Fibroblast of pulmonary artery (primary cell): ENCODE data around the gene RNF169.

Source experiments
- DNase-seq: peaks from one replicate; pipeline ENCODE4 v3.0.0-alpha.2; 2010; ENCODE audit warnings: low read depth
- H3K4me3 ChIP-seq: replicated peaks from 2 replicates; pipeline ENCODE4 v1.5.1; 2011; ENCODE audit warnings: low read depth, mild to moderate bottlenecking, control low read depth, low read length, moderate library complexity
- CTCF ChIP-seq: IDR thresholded peaks from 2 replicates; pipeline ENCODE4 v1.5.1; 2011; ENCODE audit warnings: mild to moderate bottlenecking, control low read depth, low read length, inconsistent platforms; ENCODE audit errors: missing control alignments

RNF169 gene

GRCh38 chr11:74707182-74707581, 41.5 kb upstream of the RNF169 start:
- no peak for TF ChIP-seq CTCF
- DNase-seq, result no peak
- no peak overlapping the region for H3K4me3 ChIP-seq

GRCh38 chr11:74707602-74708510, 40.8 kb upstream of the RNF169 start:
- no peak for TF ChIP-seq CTCF
- no peak for DNase-seq
- H3K4me3 ChIP-seq, result no peak overlapping the region

- no peak overlapping the region for H3K4me3 ChIP-seq
- TF ChIP-seq CTCF, result no peak
- no peak for DNase-seq
Measured at GRCh38 chr11:74709175-74709574, 39.5 kb upstream of the RNF169 start.

GRCh38 chr11:74710281-74710938, 38.2 kb upstream of the RNF169 start:
- no peak overlapping the region for H3K4me3 ChIP-seq
- no peak for TF ChIP-seq CTCF
- peak; percentile 85 for DNase-seq

GRCh38 chr11:74713686-74714085, 35.0 kb upstream of the RNF169 start:
- no peak for TF ChIP-seq CTCF
- H3K4me3 ChIP-seq, result no peak overlapping the region
- no peak for DNase-seq

- DNase-seq, result no peak
- no peak overlapping the region for H3K4me3 ChIP-seq
Measured at GRCh38 chr11:74714904-74715303, 33.7 kb upstream of the RNF169 start.

More at GRCh38 chr11:74714904-74715303, 33.7 kb upstream of the RNF169 start:
- TF ChIP-seq CTCF, result no peak
